ENCODE data around the gene FUCA1. TPM values are rescaled to one million over a fixed set of nuclear protein-coding genes. Genes with fewer than 3 reads are reported as not detected.
"Not testable (repeated sequence)": the region's sequence is repeated elsewhere in the genome, so short reads cannot be mapped to it uniquely, and the experiment has no call there.

The FUCA1 gene
- total RNA-seq, 2 donors from 2014 or later: 4.7 to 4.8 TPM

GRCh38 chr1:23848673-23849616 is 19.1 kb downstream of the FUCA1 start:
- Mint-ChIP-seq H3K27me3 (no peaks in the 10 kb centered on the region), H3K4me3 (no peak overlapping the region), H3K36me3 (ENCODE audit: low read depth) (peaks cover 9% of the 10 kb centered on the region)

DNA sequence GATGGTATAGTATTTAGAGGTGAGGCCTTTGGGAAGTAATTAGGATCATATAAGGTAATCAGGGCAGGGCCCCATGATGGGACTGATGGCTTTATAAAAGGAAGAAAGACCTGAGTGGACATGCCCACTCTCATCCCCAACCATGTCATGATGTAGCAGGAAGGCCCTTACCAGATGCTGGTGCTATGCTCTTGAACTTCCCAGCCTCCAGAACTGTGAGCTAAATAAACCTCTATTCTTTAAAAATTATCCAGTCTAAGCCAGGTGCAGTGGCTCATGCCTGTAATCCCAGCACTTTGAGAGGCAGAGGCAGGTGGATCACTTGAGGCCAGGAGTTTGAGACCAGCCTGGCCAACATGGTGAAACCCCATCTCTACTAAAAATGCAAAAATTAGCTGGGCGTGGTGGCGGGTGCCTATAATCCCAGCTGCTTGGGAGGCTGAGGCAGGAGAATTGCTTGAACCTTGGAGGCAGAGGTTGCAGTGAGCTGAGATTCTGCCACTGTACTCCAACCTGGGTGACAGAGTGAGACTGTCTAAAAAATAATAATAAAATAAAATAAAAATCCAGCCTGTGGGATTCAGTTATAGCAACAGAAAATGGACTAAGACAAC is 20.5 kb downstream of the FUCA1 start:
- ATAC-seq; H3K36me3 Mint-ChIP-seq (ENCODE audit: low read depth); H3K4me3 Mint-ChIP-seq; DNase-seq; H3K27me3 Mint-ChIP-seq; H3K4me1 Mint-ChIP-seq; H3K9me3 ChIP-seq (ENCODE audit: control insufficient read depth, low read length, poor library complexity, severe bottlenecking); H3K27ac Mint-ChIP-seq: not testable (repeated sequence)

More at GRCh38 chr1:23848673-23849616, 19.1 kb downstream of the FUCA1 start:
- DNase-seq (no peak), ATAC-seq (no peak)
- H3K9me3 ChIP-seq (ENCODE audit: control insufficient read depth, low read length, poor library complexity, severe bottlenecking): no peaks in the 10 kb centered on the region
- H3K4me1 Mint-ChIP-seq: peaks cover 6% of the 10 kb centered on the region
- H3K27ac Mint-ChIP-seq: no peak overlapping the region

DNA sequence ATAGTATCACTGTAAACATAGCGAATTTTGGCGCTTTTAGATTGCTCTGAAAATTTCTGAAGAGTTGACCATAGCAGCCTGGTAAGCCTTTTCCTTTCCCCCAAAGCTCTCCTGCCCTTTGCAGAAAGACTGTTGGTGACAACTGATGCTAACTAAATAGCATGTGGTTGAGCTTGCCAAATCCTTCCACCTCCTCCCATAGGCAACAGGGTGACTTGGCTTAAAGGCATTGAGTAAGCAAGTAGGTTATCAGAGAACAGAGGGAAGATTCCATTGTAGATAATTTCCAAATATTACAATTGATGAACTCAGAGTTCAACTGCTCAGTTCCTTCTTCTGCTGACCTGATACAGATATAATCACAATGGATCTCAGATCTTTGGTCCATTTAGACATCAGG is 22.9 kb downstream of the FUCA1 start:
- Mint-ChIP-seq H3K27ac (no peak overlapping the region), H3K36me3 (ENCODE audit: low read depth) (peaks cover 9% of the 10 kb centered on the region), H3K4me3 (no peak overlapping the region), H3K4me1 (peaks cover 6% of the 10 kb centered on the region), H3K27me3 (no peaks in the 10 kb centered on the region)
- DNase-seq (no peak), ATAC-seq (no peak)
- H3K9me3 ChIP-seq (ENCODE audit: control insufficient read depth, low read length, poor library complexity, severe bottlenecking): no peaks in the 10 kb centered on the region

DNA sequence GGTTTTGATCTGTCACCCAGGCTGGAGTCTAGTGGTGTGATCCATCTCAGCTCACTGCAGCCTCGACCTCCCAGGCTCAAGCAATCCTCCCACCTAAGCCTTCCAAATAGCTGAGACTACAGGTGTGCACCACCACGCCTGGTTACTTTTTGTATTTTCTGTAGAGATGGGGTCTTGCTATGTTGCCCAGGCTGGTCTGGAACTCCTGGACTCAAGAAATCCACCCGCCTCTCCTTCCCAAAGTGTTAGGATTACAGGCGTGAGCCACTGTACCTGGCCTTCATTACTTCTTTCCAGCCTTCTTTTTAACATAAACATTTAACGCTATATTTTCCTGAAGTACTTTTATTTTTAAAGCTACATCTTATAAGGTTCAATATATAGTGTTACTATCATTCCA is 24.4 kb downstream of the FUCA1 start:
- no peaks in the 10 kb centered on the region for H3K27me3 Mint-ChIP-seq
- H3K36me3 Mint-ChIP-seq (ENCODE audit: low read depth): peaks cover 9% of the 10 kb centered on the region
- H3K27ac Mint-ChIP-seq: no peak overlapping the region
- DNase-seq (no peak), ATAC-seq (no peak)
- no peaks in the 10 kb centered on the region for H3K9me3 ChIP-seq (ENCODE audit: control insufficient read depth, low read length, poor library complexity, severe bottlenecking)
- no peak overlapping the region for H3K4me3 Mint-ChIP-seq
- H3K4me1 Mint-ChIP-seq: peaks cover 6% of the 10 kb centered on the region

DNA sequence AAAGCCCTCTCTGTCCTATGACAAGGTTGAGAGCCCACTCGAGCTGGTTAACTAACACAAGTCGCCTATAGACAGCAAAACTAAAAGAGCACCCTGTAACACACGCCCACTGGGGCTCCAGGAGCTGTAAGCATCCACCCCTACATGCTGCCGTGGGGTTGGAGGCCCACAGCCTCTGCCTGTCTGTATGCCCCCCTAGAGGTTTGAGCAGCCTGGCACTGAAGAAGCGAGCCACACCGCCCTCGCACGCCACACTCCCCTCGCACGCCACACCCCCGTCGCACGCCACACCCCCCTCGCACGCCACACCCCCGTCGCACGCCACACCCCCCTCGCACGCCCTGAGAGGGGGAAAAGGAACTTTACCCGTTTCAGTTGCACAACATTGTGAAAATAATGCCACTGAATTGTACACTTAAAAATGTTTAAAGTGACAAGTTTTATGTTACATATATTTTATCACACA is 29.7 kb downstream of the FUCA1 start:
- H3K36me3 Mint-ChIP-seq (ENCODE audit: low read depth): no peaks in the 10 kb centered on the region
- H3K27me3 Mint-ChIP-seq: no peaks in the 10 kb centered on the region
- H3K4me1 Mint-ChIP-seq: peaks cover 10% of the 10 kb centered on the region
- no peak overlapping the region for H3K27ac Mint-ChIP-seq
- ATAC-seq: peak; percentile 100
- H3K9me3 ChIP-seq (ENCODE audit: control insufficient read depth, low read length, poor library complexity, severe bottlenecking): no peaks in the 10 kb centered on the region
- peak overlapping the region; percentile 75 for H3K4me3 Mint-ChIP-seq
- peak; percentile 60 to 72 (median 68) for DNase-seq

DNA sequence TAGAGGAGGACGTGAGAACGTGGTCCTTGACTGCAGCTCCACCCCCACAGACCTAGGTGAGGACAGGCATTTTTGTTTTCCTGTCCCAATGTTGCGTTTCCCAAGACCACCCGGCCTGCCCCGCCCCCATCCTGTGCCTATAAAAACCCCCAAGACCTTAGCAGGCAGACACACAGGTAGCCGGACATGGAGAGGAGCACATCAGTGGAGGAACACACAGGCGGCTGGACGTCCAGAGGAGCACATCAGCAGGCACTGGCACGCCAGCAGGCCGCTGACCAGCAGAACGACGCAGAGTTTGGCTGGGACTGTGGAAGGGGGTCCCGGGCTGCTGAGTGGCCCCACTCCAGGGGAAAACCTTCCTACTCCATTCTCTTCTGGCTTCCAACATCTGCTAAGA is 30.2 kb downstream of the FUCA1 start:
- no peaks in the 10 kb centered on the region for H3K27me3 Mint-ChIP-seq
- H3K9me3 ChIP-seq (ENCODE audit: control insufficient read depth, low read length, poor library complexity, severe bottlenecking): no peaks in the 10 kb centered on the region
- no peak overlapping the region for H3K27ac Mint-ChIP-seq
- peak overlapping the region; percentile 78 for H3K4me3 Mint-ChIP-seq
- no peak for DNase-seq
- ATAC-seq: no peak
- peaks cover 10% of the 10 kb centered on the region for H3K4me1 Mint-ChIP-seq
- no peaks in the 10 kb centered on the region for H3K36me3 Mint-ChIP-seq (ENCODE audit: low read depth)

- no peak for ATAC-seq
These were observed 32.1 kb downstream of the FUCA1 start for GRCh38 chr1:23836037-23836436.

GRCh38 chr1:23834156-23834555 is 33.9 kb downstream of the FUCA1 start:
- not testable (repeated sequence) for H3K4me3 Mint-ChIP-seq; ATAC-seq; H3K27me3 Mint-ChIP-seq; DNase-seq; H3K9me3 ChIP-seq (ENCODE audit: control insufficient read depth, low read length, poor library complexity, severe bottlenecking); H3K36me3 Mint-ChIP-seq (ENCODE audit: low read depth); H3K27ac Mint-ChIP-seq
- peaks cover 10% of the 10 kb centered on the region for H3K4me1 Mint-ChIP-seq

More at GRCh38 chr1:23836037-23836436, 32.1 kb downstream of the FUCA1 start:
- no peaks in the 10 kb centered on the region for H3K36me3 Mint-ChIP-seq (ENCODE audit: low read depth)
- no peaks in the 10 kb centered on the region for H3K9me3 ChIP-seq (ENCODE audit: control insufficient read depth, low read length, poor library complexity, severe bottlenecking)
- peaks cover 10% of the 10 kb centered on the region for H3K4me1 Mint-ChIP-seq
- DNase-seq: no peak
- no peak overlapping the region for H3K4me3 Mint-ChIP-seq
- H3K27me3 Mint-ChIP-seq: no peaks in the 10 kb centered on the region
- H3K27ac Mint-ChIP-seq: no peak overlapping the region

- ATAC-seq (no peak), DNase-seq (no peak)
These were observed 40.4 kb downstream of the FUCA1 start for GRCh38 chr1:23827717-23828116.

GRCh38 chr1:23826590-23826989 is 41.5 kb downstream of the FUCA1 start:
- DNase-seq; ATAC-seq; H3K36me3 Mint-ChIP-seq (ENCODE audit: low read depth): not testable (repeated sequence)

More at GRCh38 chr1:23827717-23828116, 40.4 kb downstream of the FUCA1 start:
- no peaks in the 10 kb centered on the region for H3K27me3 Mint-ChIP-seq
- H3K4me1 Mint-ChIP-seq: peaks cover 14% of the 10 kb centered on the region
- H3K36me3 Mint-ChIP-seq (ENCODE audit: low read depth): no peaks in the 10 kb centered on the region
- no peaks in the 10 kb centered on the region for H3K9me3 ChIP-seq (ENCODE audit: control insufficient read depth, low read length, poor library complexity, severe bottlenecking)
- no peak overlapping the region for H3K4me3 Mint-ChIP-seq
- no peak overlapping the region for H3K27ac Mint-ChIP-seq

GRCh38 chr1:23825762-23826522 is 42.1 kb downstream of the FUCA1 start:
- Mint-ChIP-seq H3K27me3 (no peaks in the 10 kb centered on the region), H3K36me3 (ENCODE audit: low read depth) (no peaks in the 10 kb centered on the region), H3K27ac (peak overlapping the region; percentile 94), H3K4me3 (peak overlapping the region; percentile 94), H3K4me1 (peaks cover 18% of the 10 kb centered on the region)
- no peaks in the 10 kb centered on the region for H3K9me3 ChIP-seq (ENCODE audit: control insufficient read depth, low read length, poor library complexity, severe bottlenecking)
- DNase-seq (no peak), ATAC-seq (peak; percentile 50)

More at GRCh38 chr1:23826590-23826989, 41.5 kb downstream of the FUCA1 start:
- H3K4me1 Mint-ChIP-seq: peaks cover 18% of the 10 kb centered on the region
- H3K9me3 ChIP-seq (ENCODE audit: control insufficient read depth, low read length, poor library complexity, severe bottlenecking); H3K27ac Mint-ChIP-seq; H3K27me3 Mint-ChIP-seq; H3K4me3 Mint-ChIP-seq: not testable (repeated sequence)

GRCh38 chr1:23825076-23825761 is 42.9 kb downstream of the FUCA1 start, which contains the start of gene HMGCL:
TSS of gene HMGCL (minus strand) at chr1:23825429. CDS start at chr1:23825415, 14 bp downstream.
- no peaks in the 10 kb centered on the region for H3K9me3 ChIP-seq (ENCODE audit: control insufficient read depth, low read length, poor library complexity, severe bottlenecking)
- DNase-seq: peak; percentile 74 to 82 (median 82)

More at GRCh38 chr1:23825076-23825761, 42.9 kb downstream of the FUCA1 start, which contains the start of gene HMGCL:
- Mint-ChIP-seq H3K27ac (peak within 1 kb of the TSS; percentile 94), H3K27me3 (no peaks in the 10 kb centered on the region), H3K4me3 (peak within 1 kb of the TSS; percentile 94), H3K4me1 (peaks cover 21% of the 10 kb centered on the region), H3K36me3 (ENCODE audit: low read depth) (no peaks in the 10 kb centered on the region)
- ATAC-seq: peak; percentile 97
